IMR-90 (cell line): ENCODE data around the gene S100A6. TPM values are rescaled to one million over a fixed set of nuclear protein-coding genes. Genes with fewer than 3 reads are reported as not detected.

Source experiments
- ATAC-seq: fragments of 200-7000 bp; cut with Tn5 transposase; 2 replicates; pipeline ENCODE4 v1.9.1; 2020; ENCODE audit warnings: low read depth, mild to moderate bottlenecking, moderate library complexity
- BruUV-seq: library from RNA; stranded (reverse); fragments of 400-500 nt; replicated peaks from 2 replicates; lab custom pipeline; 2021; lab: Mats Ljungman, UMichigan
- CTCF ChIA-PET: fragments of 300-600 bp; formaldehyde crosslinking; extraction: SDS; loops from one replicate; lab custom pipeline; 2021; ENCODE audit warnings: antibody characterized with exemption; lab: Yijun Ruan, JAX
- POLR2A ChIA-PET: fragments of 300-600 bp; sonication (Branson Sonifier 250); formaldehyde crosslinking; loops from one replicate; lab custom pipeline; 2022; ENCODE audit warnings: antibody characterized with exemption; ENCODE audit not compliant: unreplicated experiment; lab: Charles Lee
- DNase-seq: peaks from one replicate; pipeline ENCODE4 v3.0.0; 2013
- H2AFZ ChIP-seq: replicated peaks from 2 replicates; pipeline ENCODE3; 2013; ENCODE audit warnings: low read length, mild to moderate bottlenecking; ENCODE audit not compliant: poor library complexity
- H2AK5ac ChIP-seq: 2 replicates; pipeline ENCODE4 v1.6.1; 2013; ENCODE audit warnings: low read depth, low read length, inconsistent platforms
- H2AK9ac ChIP-seq: replicated peaks from 2 replicates; pipeline ENCODE3; 2013; ENCODE audit warnings: mild to moderate bottlenecking, low read depth, low read length, moderate library complexity; ENCODE audit not compliant: poor library complexity
- H2BK120ac ChIP-seq: 2 replicates; pipeline ENCODE4 v1.6.1; 2013; ENCODE audit warnings: low read depth, low read length, inconsistent platforms
- H2BK15ac ChIP-seq: 3 replicates; pipeline ENCODE4 v1.6.1; 2013; ENCODE audit warnings: low read depth, low read length, inconsistent platforms
- H2BK20ac ChIP-seq: 2 replicates; pipeline ENCODE4 v1.6.1; 2013; ENCODE audit warnings: low read depth, mild to moderate bottlenecking, inconsistent platforms, low read length, moderate library complexity
- H2BK5ac ChIP-seq: 2 replicates; pipeline ENCODE4 v1.6.1; 2013; ENCODE audit warnings: mild to moderate bottlenecking, low read depth, low read length, inconsistent platforms; ENCODE audit not compliant: poor library complexity, severe bottlenecking
- H3K14ac ChIP-seq: replicated peaks from 2 replicates; pipeline ENCODE4 v1.6.1; 2013; ENCODE audit warnings: low read depth, low read length, inconsistent platforms
- H3K18ac ChIP-seq: 2 replicates; pipeline ENCODE4 v1.6.1; 2013; ENCODE audit warnings: low read depth, low read length, control low read depth
- H3K23ac ChIP-seq: 2 replicates; pipeline ENCODE4 v1.6.1; 2013; ENCODE audit warnings: low read depth, low read length, inconsistent platforms
- H3K27ac ChIP-seq: 2 replicates; pipeline ENCODE4 v1.5.1; 2013; ENCODE audit warnings: mild to moderate bottlenecking, control low read depth, low read length; ENCODE audit not compliant: insufficient read depth
- H3K27me3 ChIP-seq: 2 replicates; pipeline ENCODE4 v1.6.1; 2013; ENCODE audit warnings: low read length; ENCODE audit not compliant: control insufficient read depth, insufficient read depth
- H3K36me3 ChIP-seq: 2 replicates; pipeline ENCODE4 v1.6.1; 2013; ENCODE audit warnings: low read length, mixed read lengths; ENCODE audit not compliant: control insufficient read depth, insufficient read depth
- H3K4ac ChIP-seq: 2 replicates; pipeline ENCODE4 v1.6.1; 2013; ENCODE audit warnings: low read depth, low read length, inconsistent platforms
- H3K4me1 ChIP-seq: 2 replicates; pipeline ENCODE4 v1.6.1; 2013; ENCODE audit warnings: low read length, mixed read lengths; ENCODE audit not compliant: control insufficient read depth, insufficient read depth
- H3K4me2 ChIP-seq: 2 replicates; pipeline ENCODE4 v1.6.1; 2013; ENCODE audit warnings: low read depth, mild to moderate bottlenecking, control low read depth, low read length, moderate library complexity
- H3K4me3 ChIP-seq: 2 replicates; pipeline ENCODE4 v1.5.1; 2013; ENCODE audit warnings: low read depth, mild to moderate bottlenecking, control low read depth, low read length, moderate library complexity; ENCODE audit not compliant: insufficient read depth
- H3K56ac ChIP-seq: 2 replicates; pipeline ENCODE4 v1.6.1; 2013; ENCODE audit warnings: low read length, inconsistent platforms; ENCODE audit not compliant: insufficient read depth; ENCODE audit errors: extremely low read depth
- H3K79me1 ChIP-seq, 2 experiments: 2 replicates each; pipeline ENCODE4 v1.6.1; 2013; ENCODE audit warnings: low read length in 2 of 2, inconsistent platforms in 1 of 2, low read depth in 1 of 2
- H3K9ac ChIP-seq: 2 replicates; pipeline ENCODE4 v1.6.1; 2013; ENCODE audit warnings: low read depth, low read length, control low read depth
- H3K9me1 ChIP-seq: 2 replicates; pipeline ENCODE4 v1.6.1; 2013; ENCODE audit warnings: low read length, inconsistent platforms; ENCODE audit not compliant: insufficient read depth
- H3K9me3 ChIP-seq: 2 replicates; pipeline ENCODE4 v1.6.1; 2013; ENCODE audit warnings: low read length; ENCODE audit not compliant: control insufficient read depth, insufficient read depth
- H4K20me1 ChIP-seq: 2 replicates; pipeline ENCODE4 v1.6.1; 2013; ENCODE audit warnings: low read length, inconsistent platforms; ENCODE audit not compliant: insufficient read depth
- H4K5ac ChIP-seq: 2 replicates; pipeline ENCODE4 v1.6.1; 2013; ENCODE audit warnings: mild to moderate bottlenecking, low read depth, low read length, control low read depth
- H4K8ac ChIP-seq, 2 experiments: 2 replicates each; pipeline ENCODE4 v1.6.1; 2013; ENCODE audit warnings: low read depth in 2 of 2, low read length in 2 of 2, control low read depth in 1 of 2, inconsistent platforms in 1 of 2
- H4K91ac ChIP-seq: 2 replicates; pipeline ENCODE4 v1.6.1; 2013; ENCODE audit warnings: low read depth, low read length, inconsistent platforms; ENCODE audit not compliant: insufficient read depth
- BHLHE40 ChIP-seq: fragments of 150-350 bp; IDR thresholded peaks from 2 replicates; pipeline ENCODE4 v1.6.1; 2016; ENCODE audit warnings: mild to moderate bottlenecking, low read depth, low read length
- CEBPB ChIP-seq: IDR thresholded peaks from 2 replicates; pipeline ENCODE4 v1.6.1; 2012; ENCODE audit warnings: low read depth, low read length, improper control_type of control experiment
- FOS ChIP-seq: fragments of 150-350 bp; IDR thresholded peaks from 2 replicates; pipeline ENCODE4 v1.6.1; 2016; ENCODE audit warnings: low read depth, low read length
- MAFK ChIP-seq: IDR thresholded peaks from 2 replicates; pipeline ENCODE4 v1.6.1; 2012; ENCODE audit warnings: low read depth, low read length, improper control_type of control experiment
- MAZ ChIP-seq: IDR thresholded peaks from 2 replicates; pipeline ENCODE4 v1.6.1; 2012; ENCODE audit warnings: low read depth, mild to moderate bottlenecking, low read length, improper control_type of control experiment, moderate library complexity, borderline replicate concordance
- RAD21 ChIP-seq: IDR thresholded peaks from 2 replicates; pipeline ENCODE4 v1.6.1; 2012; ENCODE audit warnings: low read length, improper control_type of control experiment
- RCOR1 ChIP-seq: IDR thresholded peaks from 2 replicates; pipeline ENCODE4 v1.6.1; 2012; ENCODE audit warnings: mild to moderate bottlenecking, low read length, improper control_type of control experiment; ENCODE audit not compliant: insufficient replicate concordance
- WGBS, 2 experiments: methylation state at CpG; one replicate each; pipeline versions ENCODE4 v1.1.5 to v1.1.7; 2013; ENCODE audit warnings: missing lambda C conversion rate in 2 of 2; ENCODE audit not compliant: insufficient read length in 1 of 2; ENCODE audit errors: extremely low coverage in 2 of 2; 5-methylcytosine and 5-hydroxymethylcytosine counted together
- dilution Hi-C: fragments of 300-500 bp; cut with HindIII; formaldehyde crosslinking; loops from one replicate; pipeline ENCODE4 v1.14.3; 2018; ENCODE audit warnings: low sequenced_read_pairs; ENCODE audit not compliant: unreplicated experiment
- in situ Hi-C: fragments of 300-500 bp; cut with MboI; formaldehyde crosslinking; loops from 3 replicates; pipeline ENCODE4 v1.14.3; 2019; ENCODE audit warnings: low sequenced_read_pairs, inconsistent platforms, mixed read lengths
- intact Hi-C: fragments of 100-400 bp; cut with micrococcal nuclease; formaldehyde crosslinking; loops from 2 replicates; pipeline ENCODE4 v1.10.0; 2022
- polyA plus RNA-seq, 3 experiments: library from polyadenylated mRNA; depleted of rRNA; stranded (reverse); fragments of >200 nt; gene quantifications; 2 replicates each; pipeline ENCODE4 v1.2.3, GENCODE V29; 2012; ENCODE audit warnings: low replicate concordance in 1 of 3
- total RNA-seq: library from RNA; depleted of rRNA; stranded (reverse); fragments of >200 nt; gene quantifications from 2 replicates; pipeline ENCODE4 v1.2.3, GENCODE V29; 2012

The S100A6 gene
- total and polyA plus RNA-seq, 2 of the 4 experiments (the other 2 are of a cell fraction): 373 to 1,755 TPM

DNA sequence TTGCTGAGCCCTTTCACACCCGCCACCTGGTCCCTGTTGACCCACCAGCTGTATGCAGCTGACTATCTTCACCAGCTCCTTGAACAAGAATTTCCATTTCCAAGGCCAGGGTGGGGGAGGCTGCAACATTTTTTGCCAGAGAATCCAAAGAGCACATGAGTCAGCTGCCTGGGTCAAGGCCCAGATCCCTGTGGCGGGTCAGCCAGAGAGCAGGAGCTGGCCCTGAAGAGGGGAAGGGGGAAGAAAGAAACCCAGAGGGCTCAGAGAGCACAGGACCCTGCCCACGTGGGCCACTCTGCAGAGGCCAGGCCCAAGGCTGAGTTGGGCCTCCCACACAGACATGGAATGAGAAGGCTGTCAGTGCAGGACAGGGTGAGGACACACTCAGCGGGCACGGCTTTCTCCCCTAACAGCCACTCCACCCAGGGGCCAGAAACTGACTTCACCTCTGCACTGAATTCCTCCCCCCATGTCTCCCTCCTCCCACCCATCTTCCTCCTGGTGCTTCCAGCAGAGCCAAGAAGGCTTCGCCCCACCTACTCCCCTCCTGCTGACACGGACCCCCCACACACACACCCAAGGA lies 28.9 kb downstream of the S100A6 start:
- Histone ChIP-seq H3K9me1 (peaks cover 12% of the 10 kb centered on the region), H3K4me2 (peak overlapping the region; percentile 51), H2AK9ac (peak overlapping the region; percentile 91), H3K27ac (peak overlapping the region; percentile 91), H3K4me3 (no peak overlapping the region), H3K9ac (peak overlapping the region; percentile 23), H3K27me3 (no peaks in the 10 kb centered on the region; the same call in 1 of the 2 replicates), H3K23ac (peak overlapping the region; percentile 35), H2BK120ac (peak overlapping the region; percentile 85), H3K36me3 (no peaks in the 10 kb centered on the region), H3K14ac (peak overlapping the region; percentile 55), H2AFZ (peak overlapping the region; percentile 86), H2BK15ac (peak overlapping the region; percentile 54; the same call in 2 of the 3 replicates), H3K79me1 (peaks cover 0 to 4% of the 10 kb centered on the region in 2 experiments; a peak in 1 of 4 replicates), H4K91ac (peak overlapping the region; percentile 81), H2BK20ac (peak overlapping the region; percentile 86), H4K8ac (peak overlapping the region; percentile 79 to 82), H4K20me1 (no peaks in the 10 kb centered on the region), H3K9me3 (no peaks in the 10 kb centered on the region), H3K4me1 (peaks cover 23% of the 10 kb centered on the region), H2AK5ac (peak overlapping the region; percentile 98), H3K18ac (peak overlapping the region; percentile 46; the same call in 1 of the 2 replicates), H3K56ac (peak overlapping the region; percentile 36), H2BK5ac (peak overlapping the region; percentile 54), H3K4ac (peak overlapping the region; percentile 86), H4K5ac (peak overlapping the region; percentile 27; the same call in 1 of the 2 replicates)
- CTCF ChIA-PET: interaction anchor here (0.9 to 2.4 kb wide), 5 partner anchors 11 to 121 kb away, joined by 3 to 11 read pairs (median 4); partner anchors contain the start of genes S100A1 and S100A13
- in situ Hi-C loops (loop anchor here (5.0 kb wide), 1 partner anchor 240 kb away; no protein-coding TSS in a partner anchor), dilution Hi-C loops (no loop called here), intact Hi-C loops (loop anchor here (10.0 kb wide), 1 partner anchor 478 kb away; the partner anchor contains the start of gene RAB13)
- POLR2A ChIA-PET: interaction anchor here (1.1 kb wide), 1 partner anchor 111 kb away, joined by 3 read pairs; no protein-coding TSS in a partner anchor
- DNase-seq (peak; percentile 91), ATAC-seq (peak; percentile 86)
- TF ChIP-seq CEBPB (0 out of 2 replicates have a peak, but pooled peaks have one; percentile 22), MAZ (no peak; the same call in 1 of the 2 replicates), BHLHE40 (peak; percentile 42; the same call in 1 of the 2 replicates), FOS (peak; percentile 48), RCOR1 (no peak), MAFK (no peak; the same call in 1 of the 2 replicates), RAD21 (0 out of 2 replicates have a peak, but pooled peaks have one; percentile 12)
- WGBS, 2 experiments: 0% methylated on average over 1 of the region's 7 CpGs; no CpG with 5 or more reads in 1 of the 2 experiments
- BruUV-seq: no TSS peak
